Left kidney (tissue), 2 donors: ENCODE measurements around the gene SYN1. TPM values are rescaled to one million over a fixed set of nuclear protein-coding genes. Genes with fewer than 3 reads are reported as not detected.
"Not testable (repeated sequence)": the region's sequence is repeated elsewhere in the genome, so short reads cannot be mapped to it uniquely, and the experiment has no call there.

Experiments
- DNase-seq: peaks from one replicate; pipeline ENCODE4 v3.0.0-alpha.2; 2013
- polyA plus RNA-seq: library from polyadenylated mRNA; unstranded; fragments of 120-200 nt; gene quantifications from one replicate; pipeline ENCODE4 v1.2.1, GENCODE V29; 2013; ENCODE audit not compliant: insufficient read length

The SYN1 gene
- polyA plus RNA-seq, 1 donor, result 6.5 TPM

- DNase-seq, result no peak
Observed at GRCh38 chrX:47634871-47635575, 15.4 kb upstream of the SYN1 start.

GRCh38 chrX:47633689-47634590 lies 14.3 kb upstream of the SYN1 start:
- DNase-seq, result no peak

GRCh38 chrX:47632666-47633065 lies 13.0 kb upstream of the SYN1 start:
- DNase-seq, result no peak

GRCh38 chrX:47631676-47632075 lies 12.0 kb upstream of the SYN1 start:
- no peak for DNase-seq

- no peak for DNase-seq
Observed at GRCh38 chrX:47629419-47630200, 10.0 kb upstream of the SYN1 start, which contains the start of gene CFP. Gene CFP, minus strand, starts transcription at chrX:47629930. Its CDS starts 86 bp downstream, at chrX:47629844.

DNA sequence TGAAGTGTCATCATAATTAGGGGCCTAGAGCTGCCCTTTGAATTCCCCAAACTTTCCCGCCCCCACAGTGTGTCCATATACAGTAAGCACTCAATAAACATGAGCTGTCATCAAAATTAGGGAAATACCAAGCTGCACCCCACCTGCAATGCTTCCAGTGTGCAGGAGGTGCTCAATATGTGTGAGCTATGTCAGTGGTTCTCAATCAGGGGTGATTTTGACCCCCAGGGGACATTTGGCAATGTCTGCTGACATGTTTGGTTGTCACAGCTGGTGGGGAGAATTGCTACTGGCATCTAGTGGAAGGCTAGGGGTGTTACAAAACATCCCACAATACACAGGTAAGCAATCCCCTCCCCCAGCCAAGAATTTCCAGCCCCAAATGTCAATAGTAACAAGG lies 9.3 kb upstream of the SYN1 start:
- no peak for DNase-seq

DNA sequence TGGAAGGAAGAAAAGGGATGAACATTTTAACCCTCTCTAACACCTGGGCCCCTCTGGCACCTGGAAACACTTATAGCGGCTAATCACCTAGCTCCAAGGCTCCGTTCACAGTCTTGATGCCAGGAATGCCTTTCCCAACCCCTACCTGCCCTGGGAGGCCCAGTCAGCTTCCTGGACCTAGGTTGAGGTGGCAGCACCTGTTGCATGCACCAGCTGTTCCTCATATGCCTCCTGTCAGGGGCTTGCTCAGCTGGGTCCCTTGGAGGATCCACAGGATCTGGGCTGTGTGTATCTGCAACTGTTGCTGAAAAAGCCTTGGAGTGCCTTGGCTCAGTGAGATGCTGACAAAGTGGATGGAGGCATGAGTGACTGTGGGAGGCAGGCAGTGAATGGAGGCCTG lies 5.7 kb upstream of the SYN1 start:
- no peak for DNase-seq

DNA sequence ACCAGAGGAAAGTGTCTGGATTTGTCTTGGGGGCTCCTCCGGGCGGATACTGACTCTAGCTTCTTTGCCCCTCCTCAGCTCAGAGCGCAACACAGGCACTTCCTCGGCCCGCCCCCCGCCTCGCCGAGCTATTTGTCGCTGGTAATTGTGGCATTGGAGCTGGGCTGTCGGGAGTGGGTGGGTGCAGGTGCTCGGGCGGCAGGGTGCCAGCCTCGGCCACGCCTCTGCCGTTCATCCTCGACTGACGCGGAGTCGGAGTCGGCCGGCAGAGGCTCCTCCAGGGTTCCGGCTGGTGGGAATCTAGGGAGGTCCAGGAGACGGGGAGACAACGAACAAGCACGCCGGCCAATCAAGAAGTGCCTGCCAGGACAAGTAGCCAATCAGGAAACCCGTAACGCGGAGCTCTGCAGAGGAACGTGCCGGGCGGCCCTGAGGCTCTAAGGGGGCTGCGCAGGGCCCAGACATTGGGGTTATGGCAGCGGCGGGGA lies 3.9 kb upstream of the SYN1 start:
- DNase-seq, result peak; percentile 70

- DNase-seq, result no peak
Observed at GRCh38 chrX:47621851-47622250, 2.2 kb upstream of the SYN1 start.

DNA sequence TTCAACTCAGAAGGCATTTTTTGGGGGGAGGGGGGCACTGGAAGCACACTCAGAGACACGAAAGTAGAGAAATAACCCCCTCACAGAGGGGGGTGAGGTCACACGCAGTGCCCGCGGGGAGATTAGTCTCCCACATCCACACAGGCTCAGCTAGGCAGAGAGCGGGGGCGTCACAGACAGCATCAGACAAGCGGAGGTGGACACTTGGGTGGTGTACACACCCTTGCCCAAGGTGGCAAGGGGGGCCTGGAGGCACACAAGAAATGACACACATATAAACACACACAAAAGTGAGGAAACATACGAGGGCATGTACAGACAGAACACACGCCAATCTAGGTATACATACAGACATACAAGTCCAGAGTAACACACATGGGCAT lies 637 bp upstream of the SYN1 start:
- DNase-seq, result no peak

GRCh38 chrX:47618923-47619485 lies 653 bp downstream of the SYN1 start:
- no peak for DNase-seq

GRCh38 chrX:47614618-47615017 lies 5.0 kb downstream of the SYN1 start:
- DNase-seq, result no peak

DNA sequence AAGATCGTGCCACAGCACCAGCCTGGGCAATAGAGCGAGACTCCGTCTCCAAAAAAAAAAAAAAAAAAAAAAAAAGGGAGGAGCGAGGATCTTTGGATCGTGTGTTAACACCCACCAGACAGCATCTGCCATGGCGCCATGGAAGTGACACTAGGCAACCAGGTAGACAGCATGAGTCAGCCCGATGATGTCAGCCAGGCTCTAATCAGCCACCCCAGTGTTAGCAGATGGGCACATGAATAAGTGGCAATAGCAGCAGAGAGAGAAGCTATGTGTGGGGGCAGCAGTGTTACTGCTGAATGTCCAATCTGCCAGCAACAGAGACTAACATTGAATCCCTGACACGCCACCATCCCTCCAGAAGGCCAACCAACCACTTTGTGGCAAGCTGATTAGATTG lies 6.6 kb downstream of the SYN1 start:
- DNase-seq, result no peak

GRCh38 chrX:47612418-47612817 lies 7.2 kb downstream of the SYN1 start:
- DNase-seq, result no peak

DNA sequence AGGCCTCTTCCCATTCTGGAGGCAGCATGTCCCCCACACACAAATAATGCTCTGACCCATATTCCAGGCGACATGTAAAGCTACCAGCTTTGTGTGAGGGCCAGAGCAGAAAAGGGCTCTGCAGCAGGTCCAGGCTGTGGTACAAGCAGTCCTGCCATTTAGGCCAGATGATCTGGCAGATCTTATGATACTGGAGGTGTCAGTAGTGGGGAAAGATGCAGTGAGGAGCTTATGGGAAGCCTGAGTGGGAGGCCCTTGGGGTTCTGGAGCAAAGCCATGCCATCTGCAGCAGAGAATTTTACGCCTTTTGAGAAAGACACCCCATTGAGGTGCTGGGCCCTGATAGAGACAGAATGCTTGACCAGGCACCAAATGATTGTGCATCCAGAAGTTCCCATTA lies 7.7 kb downstream of the SYN1 start:
- no peak for DNase-seq

DNA sequence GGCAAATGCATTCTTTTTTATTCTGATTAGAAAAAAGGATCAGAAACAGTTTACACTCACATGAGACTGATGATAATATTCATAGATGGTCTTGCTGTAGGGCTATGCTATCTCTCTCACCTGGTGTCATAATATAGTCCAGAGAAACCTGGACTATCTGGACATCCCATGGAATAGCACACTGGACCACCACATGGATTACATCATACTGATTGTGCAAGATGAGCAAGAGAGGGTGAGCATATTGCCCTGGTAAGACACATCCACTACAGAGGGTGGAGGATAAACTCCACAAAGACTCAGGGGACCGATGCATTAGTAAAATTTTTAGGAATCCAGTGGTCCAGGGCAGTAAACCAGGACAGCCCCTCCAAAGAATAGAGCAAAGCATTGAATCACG lies 8.2 kb downstream of the SYN1 start:
- no peak for DNase-seq

DNA sequence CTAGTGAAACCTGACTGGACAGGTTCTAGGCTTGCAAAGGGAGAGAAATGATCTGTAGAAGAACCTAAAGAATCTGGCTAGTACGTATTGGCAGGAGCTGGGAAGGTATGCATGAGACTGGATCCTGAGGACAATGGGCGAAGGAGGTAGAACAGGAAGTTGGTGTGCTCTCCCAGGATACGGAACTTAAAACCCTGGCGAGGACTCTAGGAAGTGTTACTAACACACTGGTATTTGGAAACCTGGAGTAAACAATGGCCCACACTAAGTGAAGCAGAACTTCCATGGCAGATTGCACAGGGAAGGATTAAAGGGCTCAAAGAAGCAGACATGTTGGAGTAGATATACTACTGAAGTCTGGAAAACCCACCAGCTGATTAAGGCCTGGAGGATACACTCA lies 9.1 kb downstream of the SYN1 start:
- no peak for DNase-seq

- DNase-seq, result no peak
Observed at GRCh38 chrX:47608130-47608810, 11.4 kb downstream of the SYN1 start.

- DNase-seq, result no peak
Observed at GRCh38 chrX:47607091-47607490, 12.6 kb downstream of the SYN1 start.

DNA sequence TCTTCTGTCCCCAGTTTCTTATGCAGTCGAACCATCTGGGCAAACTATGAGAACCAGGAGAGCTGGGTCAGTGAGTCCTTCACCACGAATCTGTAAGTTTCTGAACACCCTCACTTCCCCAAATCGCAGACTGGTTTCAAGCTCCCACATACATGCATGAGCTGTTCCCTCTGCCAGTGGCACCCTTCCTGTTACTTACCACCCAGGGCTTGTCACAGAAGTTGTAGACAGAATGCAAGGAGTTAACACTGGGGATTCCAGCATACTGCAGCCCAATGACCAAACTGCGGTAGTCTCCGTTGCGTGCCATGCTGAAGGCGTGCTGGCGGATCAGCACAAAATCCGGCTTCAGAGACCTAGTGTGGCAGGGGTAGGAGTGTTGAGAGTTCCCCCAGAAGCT lies 14.6 kb downstream of the SYN1 start:
- DNase-seq, result no peak

DNA sequence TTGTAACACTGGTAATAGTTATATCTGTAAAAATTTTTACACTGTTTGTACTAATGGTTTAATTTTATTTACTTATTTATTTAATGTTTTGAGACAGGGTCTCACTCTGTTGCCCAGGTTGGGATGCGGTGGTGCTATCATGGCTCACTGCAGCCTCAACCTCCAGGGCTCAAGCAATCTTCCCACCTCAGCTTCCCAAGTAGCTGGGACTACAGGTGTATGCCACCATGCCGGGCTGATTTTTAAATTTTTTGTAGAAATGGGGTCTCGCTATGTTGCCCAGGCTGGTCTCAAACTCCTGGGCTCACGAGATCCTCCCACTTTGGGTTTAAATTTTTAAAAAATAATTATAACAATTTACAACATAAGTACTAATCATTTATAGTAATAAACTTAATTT lies 16.5 kb downstream of the SYN1 start:
- not testable (repeated sequence) for DNase-seq

DNA sequence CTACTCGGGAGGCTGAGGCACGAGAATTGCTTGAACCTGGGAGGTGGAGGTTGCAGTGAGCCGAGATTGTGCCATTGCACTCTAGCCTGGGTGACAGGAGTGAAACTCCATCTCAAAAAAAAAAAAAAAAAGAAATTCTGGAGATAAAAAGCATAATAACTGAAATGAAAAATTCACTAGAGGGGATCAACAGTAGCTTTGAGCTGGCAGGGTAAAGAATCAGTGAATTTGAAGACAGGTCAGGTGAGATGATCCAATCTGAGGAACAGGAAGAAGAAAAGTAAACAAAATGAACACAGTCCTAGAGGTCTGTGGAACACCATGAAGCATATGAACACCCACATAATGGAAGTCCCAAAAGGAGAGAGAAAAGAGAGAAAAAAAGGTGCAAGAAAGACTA lies 22.4 kb downstream of the SYN1 start:
- no peak for DNase-seq
